Gastroesophageal sphincter (tissue), 3 donors: Measurements from ENCODE around the gene TBCD.

Experiments
- CTCF ChIP-seq, 4 experiments: fragments of 200-600 bp in 2 of 4; fragments of 450-650 bp in 2 of 4; sonication (generic) in 1 of 4; IDR thresholded peaks; one replicate each; pipeline ENCODE4 v1.5.1; 2017 to 2019; ENCODE audit warnings: antibody characterized with exemption in 4 of 4, mild to moderate bottlenecking in 2 of 4, moderate library complexity in 2 of 4
- EP300 ChIP-seq: sonication (generic); formaldehyde crosslinking; IDR thresholded peaks from one replicate; pipeline ENCODE4 v1.6.1; 2017; ENCODE audit warnings: antibody characterized with exemption, mild to moderate bottlenecking

GRCh38 chr17:82967268-82968032 lies 215.6 kb downstream of the TBCD start:
- TF ChIP-seq CTCF (IDR thresholded peaks at IDR 0.05) = no peak
- no peak for TF ChIP-seq EP300
